HepG2 (cell line): ENCODE data around the gene STIM2. TPM values are rescaled to one million over a fixed set of nuclear protein-coding genes. Genes with fewer than 3 reads are reported as not detected.

Source experiments
- ATAC-seq: fragments of 200-7000 bp; cut with Tn5 transposase; 3 replicates; pipeline ENCODE4 v1.9.1; 2020; ENCODE audit warnings: mild to moderate bottlenecking, moderate library complexity
- BruUV-seq: library from RNA; stranded (reverse); fragments of 400-500 nt; replicated peaks from 2 replicates; lab custom pipeline; 2021; lab: Mats Ljungman, UMichigan
- CTCF ChIA-PET: fragments of 300-600 bp; formaldehyde crosslinking; extraction: SDS; loops from one replicate; lab custom pipeline; 2021; ENCODE audit warnings: low total read pairs, inconsistent platforms, low intra/inter-chr PET ratio; lab: Yijun Ruan, JAX
- POLR2A ChIA-PET: fragments of 350-600 bp; sonication (Branson Sonifier 250); formaldehyde crosslinking; loops from one replicate; lab custom pipeline; 2020; ENCODE audit warnings: antibody characterized with exemption, inconsistent platforms; lab: Yijun Ruan, JAX
- DNase-seq: peaks from one replicate; pipeline ENCODE4 v3.0.0-alpha.2; 2015; ENCODE audit warnings: low spot score
- FAIRE-seq: peaks from 3 replicates; lab custom pipeline; 2011; peaks lifted over from hg19 to GRCh38; lab: Jason Lieb, UNC
- H2AFZ ChIP-seq: one replicate; pipeline ENCODE4 v1.6.1; 2011; ENCODE audit warnings: low read length, inconsistent platforms
- H3K27ac ChIP-seq: fragments of 300-600 bp; 3 replicates; pipeline ENCODE4 v1.8.0; 2011; ENCODE audit warnings: mixed run types, mild to moderate bottlenecking, mixed read lengths, low read length, inconsistent platforms; ENCODE audit not compliant: insufficient read depth; ENCODE audit errors: extremely low read length
- H3K27me3 ChIP-seq, 2 experiments: fragments of 200-600 bp in 1 of 2; 2 replicates in 1 of 2; 3 replicates in 1 of 2; pipeline versions ENCODE4 v1.6.0 to v1.8.0; 2011; ENCODE audit warnings: low read length in 2 of 2, mild to moderate bottlenecking in 2 of 2, moderate library complexity in 2 of 2, inconsistent platforms in 1 of 2; ENCODE audit not compliant: insufficient read depth in 2 of 2, control insufficient read depth in 1 of 2
- H3K36me3 ChIP-seq, 2 experiments: fragments of 200-600 bp in 1 of 2; replicated peaks in 1 of 2; 2 replicates in 1 of 2; 3 replicates in 1 of 2; pipeline versions ENCODE4 v1.5.1 to v1.8.0; 2011; ENCODE audit warnings: low read length in 2 of 2, inconsistent platforms in 1 of 2; ENCODE audit not compliant: insufficient read depth in 2 of 2, control insufficient read depth in 1 of 2
- H3K4me1 ChIP-seq: 2 replicates; pipeline ENCODE4 v1.5.1; 2012; ENCODE audit warnings: low read length, inconsistent platforms; ENCODE audit not compliant: insufficient read depth
- H3K4me2 ChIP-seq: 2 replicates; pipeline ENCODE4 v1.6.0; 2011; ENCODE audit warnings: low read depth, low read length, inconsistent platforms
- H3K4me3 ChIP-seq, 3 experiments: fragments of 200-600 bp in 1 of 3; sonication (generic), shearing (Covaris generic) in 1 of 3; replicated peaks in 1 of 3; 2 replicates each; pipeline ENCODE4 v1.5.1; 2011 to 2016; ENCODE audit warnings: low read length in 3 of 3, inconsistent platforms in 2 of 3, low read depth in 2 of 3, mild to moderate bottlenecking in 2 of 3, control low read depth in 1 of 3, mixed read lengths in 1 of 3; ENCODE audit not compliant: insufficient read depth in 1 of 3
- H3K79me2 ChIP-seq: one replicate; pipeline ENCODE4 v1.6.1; 2011; ENCODE audit warnings: low read length, inconsistent platforms; ENCODE audit not compliant: insufficient read depth
- H3K9ac ChIP-seq: 2 replicates; pipeline ENCODE4 v1.6.0; 2011; ENCODE audit warnings: mild to moderate bottlenecking, low read depth, low read length, inconsistent platforms; ENCODE audit not compliant: insufficient read depth
- H3K9me3 ChIP-seq: 2 replicates; pipeline ENCODE4 v1.5.1; 2012; ENCODE audit warnings: mild to moderate bottlenecking, low read length
- H4K20me1 ChIP-seq: 2 replicates; pipeline ENCODE4 v1.6.0; 2011; ENCODE audit warnings: inconsistent platforms, mild to moderate bottlenecking, low read length, moderate library complexity; ENCODE audit not compliant: insufficient read depth
- ARNT ChIP-seq: fragments of 450-650 bp; IDR thresholded peaks from 2 replicates; pipeline ENCODE4 v1.6.1; 2017
- HMGXB4 ChIP-seq, 2 experiments: sonication (generic) in 1 of 2; formaldehyde crosslinking in 1 of 2; IDR thresholded peaks; 2 replicates each; pipeline versions ENCODE4 v1.4.0 to v1.6.1; 2018 to 2020; ENCODE audit warnings: missing genetic modification reagents in 2 of 2, borderline replicate concordance in 1 of 2, low read depth in 1 of 2, mild to moderate bottlenecking in 1 of 2, missing biosample characterization in 1 of 2
- PTBP1 ChIP-seq: fragments of 200-400 bp; formaldehyde crosslinking; IDR thresholded peaks from 2 replicates; pipeline ENCODE4 v1.6.1; 2018; ENCODE audit warnings: low read length, low read depth; ENCODE audit not compliant: poor library complexity, severe bottlenecking
- SMAD9 ChIP-seq: sonication (generic); formaldehyde crosslinking; IDR thresholded peaks from 2 replicates; pipeline ENCODE4 v1.5.1; 2020; ENCODE audit warnings: mild to moderate bottlenecking, missing genetic modification reagents
- SNAPC2 ChIP-seq: sonication (generic); formaldehyde crosslinking; IDR thresholded peaks from 2 replicates; pipeline ENCODE4 v1.8.1; 2022; ENCODE audit warnings: mild to moderate bottlenecking, missing genetic modification reagents
- TARDBP ChIP-seq: sonication (generic); formaldehyde crosslinking; IDR thresholded peaks from 2 replicates; pipeline ENCODE4 v1.8.0; 2022; ENCODE audit warnings: mild to moderate bottlenecking, missing genetic modification reagents
- TBP ChIP-seq: sonication (generic); formaldehyde crosslinking; IDR thresholded peaks from 2 replicates; pipeline ENCODE4 v1.5.0; 2020; ENCODE audit warnings: missing genetic modification reagents
- TEF ChIP-seq: sonication (generic); formaldehyde crosslinking; IDR thresholded peaks from 2 replicates; pipeline ENCODE4 v1.5.0; 2020; ENCODE audit warnings: missing genetic modification reagents
- THAP8 ChIP-seq: sonication (generic); formaldehyde crosslinking; IDR thresholded peaks from 2 replicates; pipeline ENCODE4 v1.5.1; 2020; ENCODE audit warnings: missing genetic modification reagents, mild to moderate bottlenecking, borderline replicate concordance
- YEATS4 ChIP-seq: sonication (generic); formaldehyde crosslinking; IDR thresholded peaks from 2 replicates; pipeline ENCODE4 v1.4.0; 2020; ENCODE audit warnings: missing genetic modification reagents, borderline replicate concordance
- ZKSCAN5 ChIP-seq: sonication (generic); formaldehyde crosslinking; IDR thresholded peaks from 2 replicates; pipeline ENCODE4 v1.5.1; 2020; ENCODE audit warnings: mild to moderate bottlenecking, missing genetic modification reagents
- ZNF256 ChIP-seq: sonication (generic); formaldehyde crosslinking; conservative IDR thresholded peaks from 2 replicates; pipeline ENCODE4 v1.4.0; 2020; ENCODE audit warnings: missing genetic modification reagents
- ZNF260 ChIP-seq: sonication (generic); formaldehyde crosslinking; IDR thresholded peaks from 2 replicates; pipeline ENCODE4 v1.4.0; 2020; ENCODE audit warnings: missing genetic modification reagents, low read depth, mild to moderate bottlenecking, borderline replicate concordance
- ZNF30 ChIP-seq: sonication (generic); formaldehyde crosslinking; IDR thresholded peaks from 2 replicates; pipeline ENCODE4 v1.5.0; 2020; ENCODE audit warnings: mild to moderate bottlenecking, missing genetic modification reagents
- ZNF34 ChIP-seq: sonication (generic); formaldehyde crosslinking; IDR thresholded peaks from 2 replicates; pipeline ENCODE4 v1.4.0; 2020; ENCODE audit warnings: mild to moderate bottlenecking, missing genetic modification reagents, borderline replicate concordance
- ZNF530 ChIP-seq: sonication (generic); formaldehyde crosslinking; IDR thresholded peaks from 2 replicates; pipeline ENCODE4 v1.5.0; 2020; ENCODE audit warnings: low read depth, mild to moderate bottlenecking, missing genetic modification reagents
- in situ Hi-C: cut with HindIII; loops from 2 replicates; pipeline ENCODE4 v1.10.0; 2017; ENCODE audit warnings: low pct_unique_long_range_greater_than_20kb; ENCODE audit not compliant: extremely low pct_ligation_motif_present
- intact Hi-C: fragments of 100-400 bp; cut with micrococcal nuclease; formaldehyde crosslinking; loops from one replicate; pipeline ENCODE4 v1.10.0; 2022; ENCODE audit not compliant: unreplicated experiment
- polyA plus RNA-seq, 8 experiments: library from polyadenylated mRNA; depleted of rRNA in 3 of 8; stranded (reverse) in 7 of 8; unstranded in 1 of 8; fragments of >200 nt; fragmentation: Illumina TruSeq in 4 of 8; extraction: Trizol in 4 of 8; gene quantifications; 2 replicates each; pipeline versions ENCODE4 v1.2.1 to v1.2.3, GENCODE V29; 2011 to 2016; ENCODE audit warnings: low read depth in 4 of 8, missing spikeins in 1 of 8, mixed read lengths in 1 of 8; ENCODE audit not compliant: insufficient read depth in 1 of 8
- total RNA-seq, 5 experiments: library from RNA; depleted of rRNA; stranded (reverse); fragments of >200 nt; fragmentation: Illumina TruSeq; extraction: Trizol; gene quantifications; 2 replicates each; pipeline ENCODE4 v1.2.3, GENCODE V29; 2016; ENCODE audit warnings: low read depth in 1 of 5

The STIM2 gene
- total and polyA plus RNA-seq, 2 of the 13 experiments (the other 11 are each of a cell fraction or from before 2014, with no cell fraction given), result 19.3 to 19.4 TPM

GRCh38 chr4:26999689-27000088, 139.0 kb downstream of the STIM2 start:
- CTCF ChIA-PET, result no interaction called here
- Histone ChIP-seq H4K20me1 (no peaks in the 10 kb centered on the region), H3K27me3 (no peaks in the 10 kb centered on the region), H3K9ac (no peak overlapping the region), H3K36me3 (peaks cover 0 to 3% of the 10 kb centered on the region in 2 experiments; a peak in 1 of 5 replicates), H3K79me2 (no peaks in the 10 kb centered on the region), H3K27ac (no peak overlapping the region), H3K4me1 (no peaks in the 10 kb centered on the region), H3K4me2 (no peak overlapping the region), H3K9me3 (no peaks in the 10 kb centered on the region), H3K4me3 (no peak overlapping the region), H2AFZ (no peak overlapping the region)
- DNase-seq (no peak), FAIRE-seq (no peak), ATAC-seq (no peak)
- in situ Hi-C loops (loop anchor here (25.0 kb wide), 1 partner anchor 212 kb away; no protein-coding TSS in a partner anchor), intact Hi-C loops (no loop called here)
- POLR2A ChIA-PET, result interaction anchor here (0.7 kb wide), 1 partner anchor 139 kb away, joined by 3 read pairs; the partner anchor contains the start of gene STIM2
- BruUV-seq, result no TSS peak
- TF ChIP-seq ZKSCAN5 (CRISPR knock-in tag), result no peak
- TF ChIP-seq TEF (CRISPR knock-in tag), result no peak
- no peak for TF ChIP-seq SNAPC2 (CRISPR knock-in tag)
- no peak for TF ChIP-seq TBP
- no peak for TF ChIP-seq HMGXB4 (CRISPR knock-in tag; IDR thresholded peaks at IDR 0.05; ENCODE audit: borderline replicate concordance in 1 of 2, low read depth in 1 of 2)
- no peak for TF ChIP-seq ZNF530 (CRISPR knock-in tag)
- no peak for TF ChIP-seq TARDBP (CRISPR knock-in tag)
- TF ChIP-seq ZNF260 (CRISPR knock-in tag), result no peak
- TF ChIP-seq THAP8 (CRISPR knock-in tag), result no peak
- no peak for TF ChIP-seq YEATS4
- no peak for TF ChIP-seq PTBP1
- TF ChIP-seq ZNF256 (CRISPR knock-in tag), result no peak
- TF ChIP-seq ZNF30, result no peak
- no peak for TF ChIP-seq ARNT
- TF ChIP-seq SMAD9 (CRISPR knock-in tag), result no peak
- no peak for TF ChIP-seq ZNF34 (CRISPR knock-in tag)
